Heart left ventricle (tissue), 13 donors: ENCODE measurements around the gene SAMD4B.

Experiments
- CTCF ChIP-seq, 12 donors: fragments of 200-600 bp; sonication (generic) in 4 of 12; IDR thresholded peaks; one replicate each; pipeline versions ENCODE4 v1.5.0 to v1.8.0; 2018 to 2022; ENCODE audit warnings: antibody characterized with exemption in 12 of 12, mild to moderate bottlenecking in 5 of 12
- POLR2A ChIP-seq, 2 donors: fragments of 450-650 bp; IDR thresholded peaks; one replicate each; pipeline ENCODE4 v1.6.1; 2017; ENCODE audit warnings: antibody characterized with exemption in 2 of 2, mild to moderate bottlenecking in 2 of 2, moderate library complexity in 2 of 2
- donor health status: ischemic (EF 13 %, LVEDD 7.1; RV severe dilation, severe dysfunction).
- donor health status: DM: no; HTN: yes; CAD: no.
- donor health status: DM: no; HTN: no; CAD: no.
- donor health status: ischemic (EF 25% LVEDD 6.9; RV normal size, moderate dysfunction).
- donor health status: ischemic (EF 25% LVEDD 5.7; RV mildly dilated, moderate dysfunction).
- donor health status: ischemic (EF 35%, LVEDD 5.7; RV mildly dilated, moderate dysfunction).
- donor health status: nonischemic (EF 11% LVEDD 7.7; RV severe dilation, severe dysfunction).
- donor health status: DM: yes; HTN: yes; CAD: no.
- donor health status: PGD.
- donor health status: ischemic (EF 29% LVEDD 5.4; RV normal size, mild dysfunction).
- donor health status: nonischemic (EF 23%, LVEDD 6.1; RV moderate dilation, normal function).

- TF ChIP-seq CTCF (IDR thresholded peaks at IDR 0.05) (no peak), POLR2A (IDR thresholded peaks at IDR 0.05) (no peak)
These were observed 42.8 kb upstream of the SAMD4B start for GRCh38 chr19:39299404-39299803.
